ENCODE data around the gene EDC4. TPM values are rescaled to one million over a fixed set of nuclear protein-coding genes. Genes with fewer than 3 reads are reported as not detected.

Gene EDC4
- total and polyA plus RNA-seq, 2 experiments from 2014 or later: 39.6 to 98.5 TPM

DNA sequence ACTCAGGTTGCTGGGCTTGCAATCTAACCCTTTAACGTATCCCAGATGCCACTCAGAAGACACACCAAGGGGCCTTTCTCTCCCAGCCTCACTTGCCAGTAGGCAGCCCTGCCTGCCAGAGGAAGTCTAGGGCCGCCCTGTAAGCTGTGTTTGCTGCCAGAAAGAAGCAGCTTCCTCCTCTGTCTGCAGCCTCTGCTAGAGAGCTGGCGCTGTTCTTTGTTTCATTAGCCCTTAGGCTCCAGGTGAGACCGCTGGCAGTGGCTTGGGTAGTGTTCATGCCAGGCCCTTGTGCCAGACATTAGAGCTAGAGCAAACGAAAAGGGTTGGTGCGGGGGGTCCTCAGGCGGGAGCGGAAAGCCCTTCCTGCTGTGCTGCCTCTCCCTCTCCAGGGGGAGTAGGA, 49.9 kb downstream of the EDC4 start:
- H3K36me3 ChIP-seq (ENCODE audit: insufficient read depth): no peaks in the 10 kb centered on the region
- TF ChIP-seq EZH2phosphoT487 (IDR thresholded peaks at IDR 0.05; ENCODE audit: unreplicated experiment): no peak
- TF ChIP-seq, protein P1, sequence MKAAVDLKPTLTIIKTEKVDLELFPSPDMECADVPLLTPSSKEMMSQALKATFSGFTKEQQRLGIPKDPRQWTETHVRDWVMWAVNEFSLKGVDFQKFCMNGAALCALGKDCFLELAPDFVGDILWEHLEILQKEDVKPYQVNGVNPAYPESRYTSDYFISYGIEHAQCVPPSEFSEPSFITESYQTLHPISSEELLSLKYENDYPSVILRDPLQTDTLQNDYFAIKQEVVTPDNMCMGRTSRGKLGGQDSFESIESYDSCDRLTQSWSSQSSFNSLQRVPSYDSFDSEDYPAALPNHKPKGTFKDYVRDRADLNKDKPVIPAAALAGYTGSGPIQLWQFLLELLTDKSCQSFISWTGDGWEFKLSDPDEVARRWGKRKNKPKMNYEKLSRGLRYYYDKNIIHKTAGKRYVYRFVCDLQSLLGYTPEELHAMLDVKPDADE (IDR thresholded peaks at IDR 0.05): no peak
- TF ChIP-seq, protein P2, sequence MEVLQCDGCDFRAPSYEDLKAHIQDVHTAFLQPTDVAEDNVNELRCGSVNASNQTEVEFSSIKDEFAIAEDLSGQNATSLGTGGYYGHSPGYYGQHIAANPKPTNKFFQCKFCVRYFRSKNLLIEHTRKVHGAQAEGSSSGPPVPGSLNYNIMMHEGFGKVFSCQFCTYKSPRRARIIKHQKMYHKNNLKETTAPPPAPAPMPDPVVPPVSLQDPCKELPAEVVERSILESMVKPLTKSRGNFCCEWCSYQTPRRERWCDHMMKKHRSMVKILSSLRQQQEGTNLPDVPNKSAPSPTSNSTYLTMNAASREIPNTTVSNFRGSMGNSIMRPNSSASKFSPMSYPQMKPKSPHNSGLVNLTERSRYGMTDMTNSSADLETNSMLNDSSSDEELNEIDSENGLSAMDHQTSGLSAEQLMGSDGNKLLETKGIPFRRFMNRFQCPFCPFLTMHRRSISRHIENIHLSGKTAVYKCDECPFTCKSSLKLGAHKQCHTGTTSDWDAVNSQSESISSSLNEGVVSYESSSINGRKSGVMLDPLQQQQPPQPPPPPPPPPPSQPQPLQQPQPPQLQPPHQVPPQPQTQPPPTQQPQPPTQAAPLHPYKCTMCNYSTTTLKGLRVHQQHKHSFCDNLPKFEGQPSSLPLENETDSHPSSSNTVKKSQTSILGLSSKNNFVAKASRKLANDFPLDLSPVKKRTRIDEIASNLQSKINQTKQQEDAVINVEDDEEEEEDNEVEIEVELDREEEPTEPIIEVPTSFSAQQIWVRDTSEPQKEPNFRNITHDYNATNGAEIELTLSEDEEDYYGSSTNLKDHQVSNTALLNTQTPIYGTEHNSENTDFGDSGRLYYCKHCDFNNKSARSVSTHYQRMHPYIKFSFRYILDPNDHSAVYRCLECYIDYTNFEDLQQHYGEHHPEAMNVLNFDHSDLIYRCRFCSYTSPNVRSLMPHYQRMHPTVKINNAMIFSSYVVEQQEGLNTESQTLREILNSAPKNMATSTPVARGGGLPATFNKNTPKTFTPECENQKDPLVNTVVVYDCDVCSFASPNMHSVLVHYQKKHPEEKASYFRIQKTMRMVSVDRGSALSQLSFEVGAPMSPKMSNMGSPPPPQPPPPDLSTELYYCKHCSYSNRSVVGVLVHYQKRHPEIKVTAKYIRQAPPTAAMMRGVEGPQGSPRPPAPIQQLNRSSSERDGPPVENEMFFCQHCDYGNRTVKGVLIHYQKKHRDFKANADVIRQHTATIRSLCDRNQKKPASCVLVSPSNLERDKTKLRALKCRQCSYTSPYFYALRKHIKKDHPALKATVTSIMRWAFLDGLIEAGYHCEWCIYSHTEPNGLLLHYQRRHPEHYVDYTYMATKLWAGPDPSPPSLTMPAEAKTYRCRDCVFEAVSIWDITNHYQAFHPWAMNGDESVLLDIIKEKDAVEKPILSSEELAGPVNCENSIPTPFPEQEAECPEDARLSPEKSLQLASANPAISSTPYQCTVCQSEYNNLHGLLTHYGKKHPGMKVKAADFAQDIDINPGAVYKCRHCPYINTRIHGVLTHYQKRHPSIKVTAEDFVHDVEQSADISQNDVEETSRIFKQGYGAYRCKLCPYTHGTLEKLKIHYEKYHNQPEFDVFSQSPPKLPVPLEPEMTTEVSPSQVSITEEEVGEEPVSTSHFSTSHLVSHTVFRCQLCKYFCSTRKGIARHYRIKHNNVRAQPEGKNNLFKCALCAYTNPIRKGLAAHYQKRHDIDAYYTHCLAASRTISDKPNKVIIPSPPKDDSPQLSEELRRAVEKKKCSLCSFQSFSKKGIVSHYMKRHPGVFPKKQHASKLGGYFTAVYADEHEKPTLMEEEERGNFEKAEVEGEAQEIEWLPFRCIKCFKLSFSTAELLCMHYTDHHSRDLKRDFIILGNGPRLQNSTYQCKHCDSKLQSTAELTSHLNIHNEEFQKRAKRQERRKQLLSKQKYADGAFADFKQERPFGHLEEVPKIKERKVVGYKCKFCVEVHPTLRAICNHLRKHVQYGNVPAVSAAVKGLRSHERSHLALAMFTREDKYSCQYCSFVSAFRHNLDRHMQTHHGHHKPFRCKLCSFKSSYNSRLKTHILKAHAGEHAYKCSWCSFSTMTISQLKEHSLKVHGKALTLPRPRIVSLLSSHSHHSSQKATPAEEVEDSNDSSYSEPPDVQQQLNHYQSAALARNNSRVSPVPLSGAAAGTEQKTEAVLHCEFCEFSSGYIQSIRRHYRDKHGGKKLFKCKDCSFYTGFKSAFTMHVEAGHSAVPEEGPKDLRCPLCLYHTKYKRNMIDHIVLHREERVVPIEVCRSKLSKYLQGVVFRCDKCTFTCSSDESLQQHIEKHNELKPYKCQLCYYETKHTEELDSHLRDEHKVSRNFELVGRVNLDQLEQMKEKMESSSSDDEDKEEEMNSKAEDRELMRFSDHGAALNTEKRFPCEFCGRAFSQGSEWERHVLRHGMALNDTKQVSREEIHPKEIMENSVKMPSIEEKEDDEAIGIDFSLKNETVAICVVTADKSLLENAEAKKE (CRISPR knock-in tag; IDR thresholded peaks at IDR 0.05): no peak
- no peak for TF ChIP-seq STAT1 (IDR thresholded peaks at IDR 0.05; ENCODE audit: unreplicated experiment)
- TF ChIP-seq, protein P3, sequence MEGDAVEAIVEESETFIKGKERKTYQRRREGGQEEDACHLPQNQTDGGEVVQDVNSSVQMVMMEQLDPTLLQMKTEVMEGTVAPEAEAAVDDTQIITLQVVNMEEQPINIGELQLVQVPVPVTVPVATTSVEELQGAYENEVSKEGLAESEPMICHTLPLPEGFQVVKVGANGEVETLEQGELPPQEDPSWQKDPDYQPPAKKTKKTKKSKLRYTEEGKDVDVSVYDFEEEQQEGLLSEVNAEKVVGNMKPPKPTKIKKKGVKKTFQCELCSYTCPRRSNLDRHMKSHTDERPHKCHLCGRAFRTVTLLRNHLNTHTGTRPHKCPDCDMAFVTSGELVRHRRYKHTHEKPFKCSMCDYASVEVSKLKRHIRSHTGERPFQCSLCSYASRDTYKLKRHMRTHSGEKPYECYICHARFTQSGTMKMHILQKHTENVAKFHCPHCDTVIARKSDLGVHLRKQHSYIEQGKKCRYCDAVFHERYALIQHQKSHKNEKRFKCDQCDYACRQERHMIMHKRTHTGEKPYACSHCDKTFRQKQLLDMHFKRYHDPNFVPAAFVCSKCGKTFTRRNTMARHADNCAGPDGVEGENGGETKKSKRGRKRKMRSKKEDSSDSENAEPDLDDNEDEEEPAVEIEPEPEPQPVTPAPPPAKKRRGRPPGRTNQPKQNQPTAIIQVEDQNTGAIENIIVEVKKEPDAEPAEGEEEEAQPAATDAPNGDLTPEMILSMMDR (conservative IDR thresholded peaks at IDR 0.05; ENCODE audit: low read depth in 2 of 2): no peak; a peak in 1 of 4 replicates
- no peak for TF ChIP-seq JUNB (IDR thresholded peaks at IDR 0.05; ENCODE audit: unreplicated experiment)
- TF ChIP-seq ZNF114 (CRISPR knock-in tag; IDR thresholded peaks at IDR 0.05): no peak
- TF ChIP-seq EZH2 (IDR thresholded peaks at IDR 0.05; ENCODE audit: low read depth, unreplicated experiment): no peak
- TF ChIP-seq, protein P4, sequence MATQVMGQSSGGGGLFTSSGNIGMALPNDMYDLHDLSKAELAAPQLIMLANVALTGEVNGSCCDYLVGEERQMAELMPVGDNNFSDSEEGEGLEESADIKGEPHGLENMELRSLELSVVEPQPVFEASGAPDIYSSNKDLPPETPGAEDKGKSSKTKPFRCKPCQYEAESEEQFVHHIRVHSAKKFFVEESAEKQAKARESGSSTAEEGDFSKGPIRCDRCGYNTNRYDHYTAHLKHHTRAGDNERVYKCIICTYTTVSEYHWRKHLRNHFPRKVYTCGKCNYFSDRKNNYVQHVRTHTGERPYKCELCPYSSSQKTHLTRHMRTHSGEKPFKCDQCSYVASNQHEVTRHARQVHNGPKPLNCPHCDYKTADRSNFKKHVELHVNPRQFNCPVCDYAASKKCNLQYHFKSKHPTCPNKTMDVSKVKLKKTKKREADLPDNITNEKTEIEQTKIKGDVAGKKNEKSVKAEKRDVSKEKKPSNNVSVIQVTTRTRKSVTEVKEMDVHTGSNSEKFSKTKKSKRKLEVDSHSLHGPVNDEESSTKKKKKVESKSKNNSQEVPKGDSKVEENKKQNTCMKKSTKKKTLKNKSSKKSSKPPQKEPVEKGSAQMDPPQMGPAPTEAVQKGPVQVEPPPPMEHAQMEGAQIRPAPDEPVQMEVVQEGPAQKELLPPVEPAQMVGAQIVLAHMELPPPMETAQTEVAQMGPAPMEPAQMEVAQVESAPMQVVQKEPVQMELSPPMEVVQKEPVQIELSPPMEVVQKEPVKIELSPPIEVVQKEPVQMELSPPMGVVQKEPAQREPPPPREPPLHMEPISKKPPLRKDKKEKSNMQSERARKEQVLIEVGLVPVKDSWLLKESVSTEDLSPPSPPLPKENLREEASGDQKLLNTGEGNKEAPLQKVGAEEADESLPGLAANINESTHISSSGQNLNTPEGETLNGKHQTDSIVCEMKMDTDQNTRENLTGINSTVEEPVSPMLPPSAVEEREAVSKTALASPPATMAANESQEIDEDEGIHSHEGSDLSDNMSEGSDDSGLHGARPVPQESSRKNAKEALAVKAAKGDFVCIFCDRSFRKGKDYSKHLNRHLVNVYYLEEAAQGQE (IDR thresholded peaks at IDR 0.05; ENCODE audit: unreplicated experiment): no peak
- no peak for TF ChIP-seq ZNF331 (CRISPR knock-in tag; IDR thresholded peaks at IDR 0.05; ENCODE audit: low read depth)
- no peak for TF ChIP-seq NANOG (IDR thresholded peaks at IDR 0.05; ENCODE audit: borderline replicate concordance)
- peaks cover 6% of the 10 kb centered on the region; the same call in 1 of the 2 replicates for H3K4me1 ChIP-seq (ENCODE audit: insufficient read depth)
- no peaks in the 10 kb centered on the region for H3K9me3 Mint-ChIP-seq
- no peak overlapping the region for H3K4me3 ChIP-seq
- H3K4me2 ChIP-seq: no peak overlapping the region
- H2AFZ ChIP-seq: no peak overlapping the region
- H3K36me3 Mint-ChIP-seq (ENCODE audit: low read depth): no peaks in the 10 kb centered on the region; the same call in 2 of the 3 replicates
- H3K27ac Mint-ChIP-seq: no peak overlapping the region
- no peak overlapping the region; the same call in 1 of the 2 replicates for H3K27ac ChIP-seq (ENCODE audit: low read depth)
- H4K20me1 ChIP-seq (replicated peaks; ENCODE audit: insufficient read depth): no peaks in the 10 kb centered on the region; the same call in 1 of the 2 replicates
- H3K4me3 Mint-ChIP-seq: no peak overlapping the region; the same call in 2 of the 3 replicates
- H3F3A ChIP-seq (replicated peaks; ENCODE audit: low read depth): 0 out of 2 replicates have a peak, but pooled peaks cover 6% of the 10 kb centered on the region
- H3K4me1 Mint-ChIP-seq: peaks cover 19% of the 10 kb centered on the region
- peaks cover 12% of the 10 kb centered on the region for H3K27me3 Mint-ChIP-seq (ENCODE audit: insufficient read depth, low read depth, poor library complexity)
- no peaks in the 10 kb centered on the region for H3K79me2 ChIP-seq (replicated peaks; ENCODE audit: insufficient read depth)
- H3K27me3 ChIP-seq (ENCODE audit: insufficient read depth): no peaks in the 10 kb centered on the region
- peak; percentile 14 for ATAC-seq
- no peaks in the 10 kb centered on the region for H3K9me2 ChIP-seq (ENCODE audit: insufficient read depth)
- DNase-seq (ENCODE audit: low spot score): no peak

Data from GM23338 (cell line).